HG02973 (cell line): Measurements from ENCODE around the gene EXOC4.

ENCODE experiments used
- ATAC-seq: cut with Tn5 transposase; IDR thresholded peaks from one replicate; pipeline ENCODE4 v1.9.1; 2021; ENCODE audit warnings: moderate library complexity; ENCODE audit not compliant: unreplicated experiment

The EXOC4 gene

DNA sequence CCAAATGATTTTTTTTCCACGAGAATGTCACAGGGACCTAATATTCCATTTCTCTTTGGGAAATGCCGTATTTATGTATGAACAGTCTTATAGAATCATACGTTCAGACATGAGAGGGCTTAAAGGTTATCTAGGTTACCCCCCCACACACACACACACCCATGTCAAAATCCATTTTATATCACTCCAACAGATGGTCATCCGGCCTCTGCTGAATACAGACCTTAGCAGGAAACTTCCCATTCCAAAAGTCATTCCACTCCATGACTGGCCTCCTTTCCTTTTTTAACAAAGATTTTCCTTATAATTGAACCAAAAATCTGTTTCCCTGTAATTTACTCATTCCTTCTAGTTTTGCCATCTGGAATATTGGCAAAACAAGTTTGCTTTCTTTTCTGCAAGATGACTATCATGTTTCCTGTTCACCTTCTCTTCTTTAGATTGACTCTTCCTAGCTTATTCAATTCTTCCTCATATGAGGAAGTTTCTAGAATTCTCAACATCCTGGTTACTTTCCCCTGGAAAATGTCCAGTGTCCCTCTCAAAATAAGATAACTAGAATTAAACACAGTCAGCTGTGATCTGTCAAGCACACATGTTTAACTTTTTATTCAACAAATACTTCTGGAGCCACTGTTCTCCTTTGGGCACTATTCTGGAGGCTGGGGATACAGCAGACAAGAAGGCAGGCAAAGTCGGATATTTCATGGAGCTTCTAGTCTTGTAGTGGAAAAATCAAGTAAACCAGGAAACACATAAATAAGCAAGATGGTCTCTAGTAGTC lies 597.8 kb downstream of the EXOC4 start:
- no peak for ATAC-seq

DNA sequence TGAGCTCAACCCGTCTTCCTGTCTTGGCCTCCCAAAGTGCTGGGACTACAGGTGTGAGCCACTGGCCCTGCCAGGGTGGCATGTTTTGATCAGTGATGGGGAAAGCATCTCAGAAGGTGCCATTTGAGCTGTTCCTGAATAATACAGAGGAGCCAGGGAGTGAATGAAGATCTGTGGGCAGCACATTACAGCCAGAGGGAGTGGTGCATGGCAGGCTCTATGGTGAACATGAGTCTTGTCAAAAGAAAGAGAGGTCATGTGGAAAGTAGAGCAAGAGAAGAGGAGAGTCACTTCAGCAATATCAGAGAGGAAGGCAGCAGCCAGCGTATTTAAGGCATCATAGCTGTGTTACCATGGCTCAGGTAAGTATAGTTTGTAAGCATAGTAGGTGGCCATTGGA lies 598.5 kb downstream of the EXOC4 start:
- no peak for ATAC-seq

DNA sequence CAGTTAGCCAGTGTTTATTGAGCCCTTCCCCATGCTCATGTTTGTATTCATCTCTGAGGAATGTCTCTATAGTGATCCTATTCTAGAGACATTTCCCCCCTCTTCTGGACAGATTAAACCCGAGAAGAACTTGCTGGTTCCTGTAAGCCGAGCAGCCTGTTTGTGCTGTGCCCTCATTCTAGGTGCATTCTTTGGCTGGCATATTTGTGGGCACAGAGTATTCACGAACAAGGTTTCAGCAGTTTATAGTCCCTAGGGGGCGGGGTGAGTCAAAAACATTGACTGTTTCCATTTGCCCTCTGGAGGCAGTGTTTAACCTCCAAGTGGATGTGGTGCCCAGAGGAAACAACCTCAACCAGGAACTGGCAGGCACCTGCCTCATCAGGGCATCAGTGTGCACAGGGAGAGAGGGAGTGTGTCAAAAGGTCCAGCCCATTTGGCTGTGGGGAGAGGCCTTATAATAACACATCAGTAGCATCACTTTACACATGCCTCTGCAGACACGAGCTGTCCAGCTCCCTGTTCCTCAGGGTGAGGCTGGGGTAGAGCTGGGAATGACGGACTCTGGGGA lies 600.9 kb downstream of the EXOC4 start:
- ATAC-seq: peak; percentile 79

GRCh38 chr7:133854739-133855138 lies 601.9 kb downstream of the EXOC4 start:
- ATAC-seq: no peak

DNA sequence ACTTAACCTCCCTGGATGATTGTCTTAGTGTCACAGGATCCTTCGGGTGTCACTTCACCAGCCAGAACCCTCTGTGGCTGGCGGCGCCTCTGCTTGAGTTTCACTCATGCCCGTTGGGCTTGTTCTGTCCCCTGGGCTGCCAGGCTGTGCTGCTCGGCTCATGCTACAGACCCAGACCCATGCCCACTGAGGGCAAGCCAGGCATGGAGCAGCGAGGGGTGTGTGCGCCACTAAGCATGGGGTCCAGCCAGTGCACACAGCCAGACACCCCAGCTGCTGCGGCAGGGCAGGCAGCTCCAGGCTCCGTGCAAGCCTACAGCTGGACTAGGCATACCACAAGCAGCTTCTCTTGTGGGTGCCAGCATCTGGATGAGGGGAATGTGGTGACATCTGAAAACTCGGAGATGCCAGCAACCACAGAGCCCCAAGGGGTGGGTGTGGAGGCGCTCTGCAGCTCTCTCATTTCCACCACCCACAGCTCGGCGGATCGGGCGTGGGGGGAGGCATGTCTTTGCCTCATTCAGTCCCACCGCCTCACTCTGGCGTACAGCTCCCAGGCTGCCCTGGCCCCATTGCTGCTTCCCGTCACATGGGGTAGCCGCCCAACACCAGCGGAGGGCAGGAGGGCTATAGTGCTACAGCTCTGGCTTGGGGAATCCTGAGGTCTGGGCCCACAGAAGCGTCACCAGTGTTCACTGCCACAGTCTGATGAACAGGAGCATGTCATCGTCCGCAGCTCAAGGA lies 604.7 kb downstream of the EXOC4 start:
- no peak for ATAC-seq

DNA sequence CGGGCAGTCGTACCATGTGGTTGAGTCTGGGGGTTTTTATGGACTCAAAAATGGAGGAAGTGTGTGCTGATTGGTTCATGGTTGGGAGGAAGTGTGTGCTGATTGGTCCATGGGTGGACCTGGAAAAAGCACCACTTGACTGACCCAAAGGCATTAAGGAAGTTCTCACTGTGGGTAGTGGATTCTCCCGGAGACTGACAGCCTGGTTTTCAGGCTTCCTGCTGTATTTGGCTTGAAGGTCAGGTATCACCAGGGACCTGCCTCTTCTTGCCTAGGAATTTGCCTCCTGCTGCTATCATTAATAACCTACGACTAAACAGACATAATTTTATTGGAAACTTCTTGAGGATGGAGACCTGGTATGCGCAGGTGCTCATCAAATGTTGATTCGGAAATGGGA lies 605.4 kb downstream of the EXOC4 start:
- ATAC-seq: no peak

DNA sequence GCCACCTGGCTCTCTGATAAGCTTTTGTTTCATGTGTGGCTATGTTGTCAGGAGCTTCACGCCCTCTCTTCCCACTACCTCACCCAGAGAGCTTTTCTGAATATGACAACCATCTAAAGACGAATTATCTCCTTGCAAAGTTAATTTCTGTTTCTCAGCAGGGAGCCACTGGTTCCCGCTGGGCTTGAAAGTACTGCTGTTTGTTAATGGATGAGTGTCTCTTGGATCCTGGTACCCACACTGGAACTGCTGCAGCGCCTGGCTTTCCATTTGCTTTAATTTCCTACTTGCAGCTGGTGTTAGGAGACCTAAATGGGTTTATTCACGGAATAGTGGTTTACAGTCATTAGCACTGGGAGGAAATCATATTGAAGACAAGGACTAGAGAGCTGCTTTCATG lies 606.4 kb downstream of the EXOC4 start:
- ATAC-seq: no peak

- ATAC-seq: no peak
Measured at GRCh38 chr7:133859871-133860450, 607.1 kb downstream of the EXOC4 start.

DNA sequence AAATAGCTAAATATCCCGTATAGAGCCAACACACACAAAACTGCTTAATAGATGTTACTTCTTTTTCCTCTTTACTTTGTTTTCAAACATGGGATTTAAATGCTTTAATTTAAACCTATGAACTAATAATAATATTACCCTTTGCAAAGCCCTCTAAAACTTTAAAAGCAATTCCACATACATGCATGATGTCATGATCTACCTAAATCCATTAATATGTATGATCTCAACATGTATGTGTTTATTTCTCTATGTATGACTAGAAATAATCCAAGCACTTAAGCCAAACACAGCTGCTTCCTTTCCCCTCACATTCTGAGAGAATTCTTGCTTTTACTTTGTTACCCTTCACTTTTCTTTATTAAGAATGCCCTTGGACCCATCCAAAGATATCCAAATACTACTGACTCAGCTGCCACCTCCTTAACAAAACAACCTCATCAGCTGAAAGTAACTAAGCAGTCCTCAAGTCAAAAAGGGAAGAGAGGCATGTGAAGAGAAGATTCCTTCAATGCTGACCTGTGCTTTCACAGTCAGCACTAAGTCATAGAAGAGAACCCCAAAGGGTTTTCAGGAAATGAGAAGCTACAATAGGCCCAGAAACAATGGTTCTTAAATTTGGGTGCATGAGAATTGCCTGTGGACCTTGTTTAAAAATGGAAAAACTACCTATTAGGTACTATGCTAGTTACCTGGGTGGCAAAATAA lies 607.9 kb downstream of the EXOC4 start:
- no peak for ATAC-seq

- no peak for ATAC-seq
Measured at GRCh38 chr7:133861876-133862275, 609.0 kb downstream of the EXOC4 start.

DNA sequence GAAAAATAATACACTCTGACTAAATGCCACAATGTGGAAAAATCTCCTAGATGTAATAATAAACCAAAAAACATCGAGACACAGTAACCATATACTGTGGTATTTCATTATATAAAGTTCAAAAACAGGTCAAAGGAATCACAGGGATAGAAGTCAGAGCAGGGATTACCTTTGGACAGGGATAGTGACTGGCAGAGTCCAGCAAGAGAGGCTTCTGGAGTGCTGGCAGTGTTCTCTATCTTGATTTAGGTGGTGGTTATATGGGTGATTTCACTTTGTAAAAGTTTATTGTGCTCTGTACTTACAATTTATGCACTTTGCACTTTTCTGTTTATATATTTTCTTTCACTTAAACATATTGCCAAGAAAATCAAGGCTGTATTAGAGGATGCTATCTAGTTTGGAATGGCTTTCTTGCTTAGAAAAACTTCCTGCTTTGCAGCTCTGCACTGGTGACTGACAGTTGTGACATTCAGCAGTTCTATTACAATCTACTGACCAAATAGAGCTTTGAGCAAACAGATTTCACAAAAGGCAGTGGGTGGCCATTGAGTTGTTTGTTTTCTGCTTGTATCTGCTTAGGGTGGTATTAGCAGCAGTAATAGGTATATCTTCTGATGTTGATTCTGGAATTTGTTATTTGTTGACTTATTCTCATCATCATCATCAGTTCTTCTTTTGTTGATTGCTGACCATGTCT lies 610.6 kb downstream of the EXOC4 start:
- no peak for ATAC-seq

GRCh38 chr7:133869556-133869955 lies 616.7 kb downstream of the EXOC4 start:
- ATAC-seq: no peak

- ATAC-seq: no peak
Measured at GRCh38 chr7:133871757-133872156, 618.9 kb downstream of the EXOC4 start.

DNA sequence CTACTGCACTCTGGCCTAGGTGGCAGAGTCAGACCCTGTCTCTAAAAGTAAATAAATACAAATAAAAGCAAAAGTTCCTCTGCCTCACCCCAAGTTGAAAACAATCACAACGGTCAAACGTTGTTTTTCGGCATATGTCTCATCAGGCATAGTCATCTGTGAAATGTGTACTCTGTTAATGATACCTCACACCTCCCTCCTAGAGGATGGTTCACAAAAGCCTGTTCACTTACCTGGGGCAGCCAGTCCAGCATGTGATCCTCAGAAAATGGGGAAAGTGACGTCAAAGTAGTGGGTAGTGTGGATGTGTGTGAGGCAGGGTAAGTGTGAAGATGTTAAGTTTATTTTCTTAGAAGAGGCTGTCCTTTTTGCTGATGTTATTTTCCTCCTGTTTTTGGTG lies 620.3 kb downstream of the EXOC4 start:
- ATAC-seq: no peak

DNA sequence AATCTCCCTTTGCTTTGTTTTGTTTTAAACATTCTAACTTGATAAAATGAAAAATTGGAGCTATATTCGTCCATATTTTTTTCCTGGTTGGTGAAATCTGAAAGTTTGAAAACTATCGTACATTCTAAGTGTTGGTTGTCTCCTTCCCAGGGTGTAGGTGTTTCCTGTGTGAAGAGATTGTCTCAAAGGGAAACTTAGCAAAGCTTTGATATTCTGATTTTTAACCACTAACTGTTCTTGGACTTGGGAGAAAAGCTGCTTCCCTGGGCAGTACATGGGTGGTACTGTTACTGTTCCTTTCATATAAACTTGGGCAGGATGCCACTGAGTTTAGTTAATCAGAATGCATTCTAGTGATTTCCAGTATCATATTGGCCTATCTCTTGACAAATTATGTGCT lies 620.8 kb downstream of the EXOC4 start:
- ATAC-seq: no peak

GRCh38 chr7:133883591-133883990 lies 630.7 kb downstream of the EXOC4 start:
- no peak for ATAC-seq

DNA sequence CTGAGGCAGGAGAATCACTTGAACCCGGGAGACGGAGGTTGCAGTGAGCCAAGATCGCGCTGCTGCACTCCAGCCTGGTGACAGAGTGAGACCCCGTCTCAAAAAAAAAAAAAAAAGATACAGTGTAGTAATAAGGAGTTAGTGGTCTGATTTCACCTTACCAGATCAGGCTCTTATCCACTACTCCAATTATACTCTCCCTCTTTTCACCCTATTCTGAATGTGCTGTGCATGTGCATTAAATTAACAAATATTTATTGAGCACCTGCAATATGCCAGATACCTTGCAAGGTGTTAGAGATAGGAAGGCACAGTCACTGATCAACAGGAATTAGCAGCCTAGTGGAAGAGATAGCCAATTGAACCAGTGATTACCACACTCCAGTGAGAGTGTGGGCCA lies 632.3 kb downstream of the EXOC4 start:
- no peak for ATAC-seq

DNA sequence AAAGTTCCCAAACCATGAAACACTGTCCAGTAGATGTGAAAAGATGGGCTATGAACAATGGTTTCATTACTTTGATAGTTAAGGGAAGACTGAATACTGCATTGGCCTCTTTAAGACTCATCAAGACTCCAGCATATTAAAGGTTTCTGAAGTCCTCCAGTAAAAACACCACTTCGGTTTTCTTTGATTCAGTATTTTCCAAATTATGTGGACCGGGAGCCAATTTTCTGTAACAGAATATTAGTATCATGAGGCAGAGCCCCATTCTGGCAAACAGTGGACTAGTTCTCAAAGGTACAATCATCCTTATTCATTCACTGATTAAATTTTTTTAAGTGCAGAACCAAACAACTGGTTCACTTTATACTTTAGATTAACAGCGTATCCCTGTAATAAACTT lies 633.2 kb downstream of the EXOC4 start:
- no peak for ATAC-seq

DNA sequence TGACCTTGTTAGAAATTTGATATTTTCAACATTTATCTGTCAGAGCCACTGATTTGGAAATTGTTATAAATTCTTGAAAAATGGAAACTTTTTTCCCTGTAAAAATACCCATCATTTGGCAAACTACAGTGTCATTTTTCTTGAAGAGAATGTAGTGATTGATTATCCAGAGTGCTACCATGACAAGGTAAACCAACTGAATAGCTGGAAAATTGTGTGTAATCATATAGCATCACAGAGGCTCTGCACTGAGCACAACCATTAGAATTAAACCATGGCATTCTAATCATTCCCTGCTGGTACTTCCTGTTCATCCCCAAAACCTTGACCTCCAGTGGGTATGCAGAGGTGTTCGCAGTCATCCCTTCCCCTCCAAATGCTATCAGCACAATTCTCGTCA lies 633.9 kb downstream of the EXOC4 start:
- ATAC-seq: no peak

DNA sequence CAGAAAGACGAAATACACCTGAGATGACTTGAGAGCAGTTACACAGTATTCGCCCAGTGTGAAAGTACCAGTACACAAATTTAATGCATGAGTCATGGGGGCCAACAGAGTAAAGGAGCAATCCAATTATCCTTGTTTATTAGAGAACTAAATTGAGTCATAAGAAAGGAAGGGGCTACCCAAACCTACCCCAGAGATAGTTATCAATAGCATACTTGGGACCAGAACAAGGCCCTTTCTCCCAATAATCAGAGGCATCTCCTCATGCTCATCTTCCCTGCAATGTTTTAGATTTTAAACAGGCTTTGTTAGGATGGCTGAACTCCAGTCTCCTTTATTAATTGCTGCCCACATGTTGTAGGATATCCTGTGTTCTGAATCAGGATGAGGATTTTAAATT lies 634.6 kb downstream of the EXOC4 start:
- ATAC-seq: no peak
